ENCODE results near the gene ZNF799. TPM values are rescaled to one million over a fixed set of nuclear protein-coding genes. Genes with fewer than 3 reads are reported as not detected.
"Not testable (repeated sequence)": the region's sequence is repeated elsewhere in the genome, so short reads cannot be mapped to it uniquely, and the experiment has no call there.

The ZNF799 gene
- total RNA-seq, 2 donors from 2014 or later: 7.3 to 7.6 TPM

DNA sequence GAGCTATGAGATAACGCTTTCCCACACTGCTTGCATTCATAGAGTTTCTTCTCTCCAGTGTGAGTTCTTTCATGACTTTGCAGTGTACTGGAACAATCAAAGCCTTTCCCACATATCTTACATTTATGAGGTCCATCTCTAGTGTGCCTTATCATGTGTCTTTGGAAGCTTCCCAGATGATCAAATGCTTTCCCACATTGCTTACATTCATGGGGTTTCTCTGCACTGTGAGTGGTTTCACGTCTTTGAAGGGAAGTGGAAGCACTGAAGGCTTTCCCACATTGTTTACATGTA is 20.7 kb downstream of the ZNF799 start:
- no peak overlapping the region for H3K4me3 ChIP-seq
- TF ChIP-seq, protein P1, sequence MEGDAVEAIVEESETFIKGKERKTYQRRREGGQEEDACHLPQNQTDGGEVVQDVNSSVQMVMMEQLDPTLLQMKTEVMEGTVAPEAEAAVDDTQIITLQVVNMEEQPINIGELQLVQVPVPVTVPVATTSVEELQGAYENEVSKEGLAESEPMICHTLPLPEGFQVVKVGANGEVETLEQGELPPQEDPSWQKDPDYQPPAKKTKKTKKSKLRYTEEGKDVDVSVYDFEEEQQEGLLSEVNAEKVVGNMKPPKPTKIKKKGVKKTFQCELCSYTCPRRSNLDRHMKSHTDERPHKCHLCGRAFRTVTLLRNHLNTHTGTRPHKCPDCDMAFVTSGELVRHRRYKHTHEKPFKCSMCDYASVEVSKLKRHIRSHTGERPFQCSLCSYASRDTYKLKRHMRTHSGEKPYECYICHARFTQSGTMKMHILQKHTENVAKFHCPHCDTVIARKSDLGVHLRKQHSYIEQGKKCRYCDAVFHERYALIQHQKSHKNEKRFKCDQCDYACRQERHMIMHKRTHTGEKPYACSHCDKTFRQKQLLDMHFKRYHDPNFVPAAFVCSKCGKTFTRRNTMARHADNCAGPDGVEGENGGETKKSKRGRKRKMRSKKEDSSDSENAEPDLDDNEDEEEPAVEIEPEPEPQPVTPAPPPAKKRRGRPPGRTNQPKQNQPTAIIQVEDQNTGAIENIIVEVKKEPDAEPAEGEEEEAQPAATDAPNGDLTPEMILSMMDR (IDR thresholded peaks at IDR 0.05): no peak
- H3K36me3 ChIP-seq: no peaks in the 10 kb centered on the region
- H3K9me3 ChIP-seq: peaks cover 7% of the 10 kb centered on the region
- DNase-seq: no peak
- no peaks in the 10 kb centered on the region for H3K27me3 ChIP-seq
- intact Hi-C loops (cut with DNase I): no loop called here
- no peak overlapping the region for H3K27ac ChIP-seq
- no peaks in the 10 kb centered on the region for H3K4me1 ChIP-seq
- no peak overlapping the region for H3K9ac ChIP-seq (ENCODE audit: low read depth in 2 of 2, low read length in 2 of 2)

DNA sequence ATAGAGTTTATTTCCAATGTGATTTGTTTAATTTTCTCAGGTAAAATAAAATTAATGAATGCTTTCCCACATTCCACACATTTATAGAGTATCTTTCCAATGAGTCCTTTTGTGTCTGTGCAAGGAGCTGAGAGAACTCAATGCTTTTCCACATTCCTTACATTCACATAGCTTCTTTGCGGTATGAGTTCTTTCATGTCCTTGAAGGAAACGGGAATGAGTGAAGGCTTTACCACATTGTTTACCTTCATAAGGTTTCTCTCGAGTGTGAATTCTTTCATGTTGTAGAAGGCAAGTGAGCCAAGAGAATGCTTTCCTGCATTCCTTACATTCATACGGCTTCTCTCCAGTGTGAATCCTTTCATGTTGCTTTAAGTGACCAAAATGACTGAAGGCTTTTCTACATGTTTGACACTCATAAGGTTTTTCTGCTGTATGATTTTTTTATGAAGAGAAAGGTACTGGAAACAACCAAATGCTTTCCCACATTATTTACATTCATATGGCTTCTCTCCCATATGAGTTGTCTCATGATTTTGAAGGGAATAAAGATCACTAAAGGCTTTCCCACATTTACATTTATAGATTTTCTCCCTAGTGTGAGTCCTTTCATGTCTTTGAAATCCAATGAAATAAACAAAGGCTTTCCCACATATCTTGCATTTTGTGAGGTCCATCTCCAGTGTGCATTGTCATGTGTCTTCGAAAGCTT is 21.2 kb downstream of the ZNF799 start:
- no peak overlapping the region for H3K27ac ChIP-seq
- H3K9me3 ChIP-seq: peaks cover 7% of the 10 kb centered on the region
- H3K4me3 ChIP-seq: no peak overlapping the region
- DNase-seq: no peak
- H3K27me3 ChIP-seq: no peaks in the 10 kb centered on the region
- no peaks in the 10 kb centered on the region for H3K4me1 ChIP-seq
- H3K36me3 ChIP-seq: no peaks in the 10 kb centered on the region
- TF ChIP-seq, protein P1 (IDR thresholded peaks at IDR 0.05): no peak
- intact Hi-C loops (cut with DNase I): no loop called here
- H3K9ac ChIP-seq (ENCODE audit: low read depth in 2 of 2, low read length in 2 of 2): no peak overlapping the region

DNA sequence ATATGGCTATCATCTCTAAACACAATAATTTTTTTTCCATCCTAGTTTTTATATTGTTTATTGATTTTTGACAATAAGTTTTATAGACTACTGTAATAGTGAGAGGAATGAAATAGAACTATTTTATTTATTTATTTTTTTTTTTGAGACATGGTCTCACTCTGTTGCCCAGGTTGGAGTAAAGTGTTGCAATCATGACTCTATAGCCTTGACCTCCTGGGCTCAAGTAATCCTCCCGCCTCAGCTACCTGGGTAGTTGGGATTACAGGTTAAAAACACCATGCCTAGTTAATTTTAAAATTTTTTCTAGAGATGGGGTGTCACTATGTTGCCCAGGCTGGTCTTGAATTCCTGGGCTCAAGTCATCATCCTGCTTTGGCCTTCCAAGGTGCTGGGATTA is 27.0 kb downstream of the ZNF799 start:
- H3K36me3 ChIP-seq: no peaks in the 10 kb centered on the region
- intact Hi-C loops (cut with DNase I): no loop called here
- H3K4me1 ChIP-seq: no peaks in the 10 kb centered on the region
- no peaks in the 10 kb centered on the region for H3K27me3 ChIP-seq
- DNase-seq: no peak
- no peak overlapping the region for H3K9ac ChIP-seq (ENCODE audit: low read depth in 2 of 2, low read length in 2 of 2)
- no peak overlapping the region for H3K4me3 ChIP-seq
- TF ChIP-seq, protein P1 (IDR thresholded peaks at IDR 0.05): no peak
- no peak overlapping the region for H3K27ac ChIP-seq
- H3K9me3 ChIP-seq: no peaks in the 10 kb centered on the region

DNA sequence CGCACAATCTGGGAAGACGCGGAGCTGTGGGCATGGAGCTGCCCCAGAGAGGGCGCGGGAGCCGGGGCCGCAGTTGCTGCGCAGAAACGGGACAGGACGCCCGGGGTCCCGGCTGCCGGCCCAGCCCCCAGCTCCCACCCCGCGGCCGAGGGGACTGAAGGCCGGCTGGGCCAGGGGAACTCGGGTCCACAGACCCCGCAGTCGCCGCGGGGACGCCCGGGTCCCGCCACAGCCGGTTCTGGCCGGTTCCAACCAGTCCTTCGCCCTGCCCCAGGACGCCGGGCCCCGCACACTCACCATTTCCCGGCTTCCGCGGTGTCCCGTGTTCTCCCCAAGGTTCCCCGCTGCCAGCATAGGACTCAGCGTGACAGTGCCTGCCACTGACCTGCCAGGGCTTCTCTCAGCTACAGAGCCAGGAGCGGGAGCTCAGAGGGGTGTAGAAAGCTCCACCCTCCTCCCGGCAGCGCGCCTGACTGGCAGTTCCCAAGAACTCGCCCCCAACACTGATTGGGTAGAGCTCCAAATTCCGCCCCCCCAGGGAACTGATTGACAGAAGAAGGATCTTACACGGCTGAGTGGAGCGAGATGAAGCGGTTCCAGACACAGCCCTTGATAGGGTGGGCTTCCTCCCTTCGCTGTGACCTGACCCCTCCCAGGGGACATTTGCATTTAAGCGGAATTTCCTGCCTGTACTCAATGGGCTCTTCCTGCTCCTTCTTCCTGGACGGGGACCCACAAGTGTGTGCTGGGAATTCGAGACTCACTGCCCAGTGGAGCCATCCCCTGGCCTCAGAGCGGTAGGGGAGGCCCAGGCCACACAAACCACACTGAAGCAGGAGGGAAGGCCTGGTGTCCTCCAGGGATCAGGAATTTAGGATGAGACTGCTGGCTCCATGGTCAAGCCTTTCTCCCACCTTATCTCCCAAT is 35.6 kb downstream of the ZNF799 start, which contains the start of gene ZNF442:
Gene ZNF442, minus strand, starts transcription at position 448 of the 927 bp plus-strand sequence. CDS start 2,052 bp downstream, outside the sequence.
- TF ChIP-seq, protein P1 (IDR thresholded peaks at IDR 0.05): peak; percentile 54
- H3K4me3 ChIP-seq: peak within 1 kb of the TSS; percentile 71
- intact Hi-C loops (cut with DNase I): no loop called here
- H3K27ac ChIP-seq: peak within 1 kb of the TSS; percentile 48
- H3K9me3 ChIP-seq: no peaks in the 10 kb centered on the region
- no peaks in the 10 kb centered on the region for H3K4me1 ChIP-seq
- H3K27me3 ChIP-seq: no peaks in the 10 kb centered on the region
- peak; percentile 98 for DNase-seq
- peak within 1 kb of the TSS; percentile 77 to 82 for H3K9ac ChIP-seq (ENCODE audit: low read depth in 2 of 2, low read length in 2 of 2)
- H3K36me3 ChIP-seq: no peaks in the 10 kb centered on the region

DNA sequence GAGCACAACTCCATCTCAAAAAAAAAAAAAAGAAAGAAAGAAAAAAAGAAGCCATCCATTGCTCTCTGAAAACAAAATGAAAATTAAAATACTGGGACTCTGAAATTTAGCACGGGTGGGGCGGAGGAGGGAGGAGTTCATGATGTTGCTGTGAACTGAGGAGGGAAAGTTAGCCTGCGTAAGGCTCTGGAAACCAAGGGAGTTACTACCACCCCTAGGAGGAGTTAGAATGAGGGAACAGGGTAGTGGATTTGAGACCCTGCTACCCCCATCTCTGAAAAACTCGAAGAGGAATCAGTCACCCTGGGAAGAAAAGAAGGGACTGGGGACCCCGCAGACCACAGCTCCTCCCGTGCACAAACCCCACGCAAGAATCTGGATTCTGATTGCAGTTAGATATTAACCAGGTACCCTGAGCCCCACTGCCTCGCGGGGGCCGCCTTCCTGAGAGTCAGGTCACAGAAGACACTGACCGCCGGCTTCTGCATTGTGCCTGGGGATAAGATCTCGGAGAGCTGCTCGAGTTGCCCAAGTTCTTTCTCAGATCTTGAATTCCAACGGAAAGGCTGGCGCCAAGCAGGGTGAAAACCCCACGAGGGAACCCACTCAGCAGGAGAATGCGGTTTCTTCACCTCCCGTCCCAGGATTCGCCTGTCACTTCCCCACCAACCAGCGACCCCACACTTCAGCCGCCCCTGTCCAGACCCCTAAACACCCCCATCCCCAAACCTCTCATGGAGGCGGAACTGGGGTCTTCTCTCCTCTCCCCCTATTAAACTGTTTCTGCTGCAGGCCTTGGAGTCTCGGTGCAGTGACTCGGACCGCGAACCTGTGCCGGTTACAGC is 36.5 kb downstream of the ZNF799 start:
- peak overlapping the region; percentile 77 to 82 for H3K9ac ChIP-seq (ENCODE audit: low read depth in 2 of 2, low read length in 2 of 2)
- peak; percentile 29 for DNase-seq
- intact Hi-C loops (cut with DNase I): no loop called here

DNA sequence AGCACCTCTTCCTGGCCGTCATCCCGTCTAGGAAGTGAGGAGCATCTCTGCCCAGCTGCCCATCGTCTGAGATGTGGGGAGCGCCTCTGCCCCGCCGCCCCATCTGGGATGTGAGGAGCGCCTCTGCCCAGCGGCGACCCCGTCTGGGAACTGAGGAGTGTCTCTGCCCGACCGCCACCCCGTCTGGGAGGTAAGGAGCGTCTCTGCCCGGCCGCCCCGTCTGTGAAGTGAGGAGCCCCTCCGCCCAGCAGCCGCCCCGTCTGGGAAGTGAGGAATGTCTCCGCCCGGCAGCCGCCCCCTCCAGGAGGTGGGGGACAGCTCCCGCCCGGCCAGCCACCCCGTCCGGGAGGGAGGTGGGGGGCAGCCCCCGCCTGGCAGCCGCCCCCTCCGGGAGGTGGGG is 38.8 kb downstream of the ZNF799 start:
- H3K4me1 ChIP-seq; H3K4me3 ChIP-seq; intact Hi-C loops (cut with DNase I); H3K27me3 ChIP-seq; H3K27ac ChIP-seq; H3K9ac ChIP-seq (ENCODE audit: low read depth in 2 of 2, low read length in 2 of 2); H3K36me3 ChIP-seq; DNase-seq; H3K9me3 ChIP-seq: not testable (repeated sequence)

More for the DNA sequence above, 36.5 kb downstream of the ZNF799 start:
- TF ChIP-seq, protein P1 (IDR thresholded peaks at IDR 0.05): no peak
- Histone ChIP-seq H3K27me3 (no peaks in the 10 kb centered on the region), H3K9me3 (no peaks in the 10 kb centered on the region), H3K36me3 (no peaks in the 10 kb centered on the region), H3K4me3 (peak overlapping the region; percentile 71), H3K4me1 (no peaks in the 10 kb centered on the region), H3K27ac (peak overlapping the region; percentile 48)

Data from colonic mucosa (tissue), 4 donors.